ENCODE results near the gene MAEL.

The MAEL gene

DNA sequence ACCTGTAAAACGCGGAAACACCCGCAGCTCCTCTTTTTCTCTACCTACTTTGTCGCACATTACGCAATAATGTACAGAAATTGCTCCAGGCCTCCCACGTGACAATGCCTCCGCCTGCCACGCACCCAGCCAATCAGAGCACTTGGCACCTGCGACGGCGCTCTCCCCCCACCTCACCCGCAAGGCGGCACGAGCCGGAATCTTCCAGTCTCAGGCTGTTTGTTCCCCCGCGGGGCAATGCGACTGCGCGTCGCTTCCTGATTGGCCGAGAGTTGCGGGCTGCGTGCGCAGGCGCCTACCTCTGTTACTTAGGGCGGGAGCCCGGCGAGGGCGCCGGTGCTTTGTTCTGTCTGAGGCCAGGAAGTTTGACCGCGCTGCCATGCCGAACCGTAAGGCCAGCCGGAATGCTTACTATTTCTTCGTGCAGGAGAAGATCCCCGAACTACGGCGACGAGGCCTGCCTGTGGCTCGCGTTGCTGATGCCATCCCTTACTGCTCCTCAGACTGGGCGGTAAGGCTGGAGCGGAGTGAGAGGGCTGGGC, at the start of gene MAEL:
Gene MAEL (plus strand): TSS at position 307 of the 542 bp plus-strand sequence. CDS start 73 bp downstream, at position 380.
- H3K27ac ChIP-seq, result no peak within 1 kb of the TSS
- no peaks in the 10 kb centered on the region for H3K27me3 ChIP-seq
- H3K4me3 ChIP-seq, result no peak within 1 kb of the TSS
- H4K20me1 ChIP-seq, result no peaks in the 10 kb centered on the region
- no peaks in the 10 kb centered on the region for H3K4me1 ChIP-seq
- no peak within 1 kb of the TSS for H3K4me2 ChIP-seq
- H3K9me3 ChIP-seq (replicated peaks in 1 of 11), result peaks cover 4 to 10% (median 8%) of the 10 kb centered on the region in 11 experiments; a peak in 14 of 22 replicates
- H3K36me3 ChIP-seq, result no peaks in the 10 kb centered on the region
- no peak within 1 kb of the TSS for H3K9ac ChIP-seq
- TF ChIP-seq Cebpa-rat (IDR thresholded peaks at IDR 0.05), result peak in 9 of 11 experiments; percentile 53 to 95 (median 66); a peak in 15 of 22 replicates

DNA sequence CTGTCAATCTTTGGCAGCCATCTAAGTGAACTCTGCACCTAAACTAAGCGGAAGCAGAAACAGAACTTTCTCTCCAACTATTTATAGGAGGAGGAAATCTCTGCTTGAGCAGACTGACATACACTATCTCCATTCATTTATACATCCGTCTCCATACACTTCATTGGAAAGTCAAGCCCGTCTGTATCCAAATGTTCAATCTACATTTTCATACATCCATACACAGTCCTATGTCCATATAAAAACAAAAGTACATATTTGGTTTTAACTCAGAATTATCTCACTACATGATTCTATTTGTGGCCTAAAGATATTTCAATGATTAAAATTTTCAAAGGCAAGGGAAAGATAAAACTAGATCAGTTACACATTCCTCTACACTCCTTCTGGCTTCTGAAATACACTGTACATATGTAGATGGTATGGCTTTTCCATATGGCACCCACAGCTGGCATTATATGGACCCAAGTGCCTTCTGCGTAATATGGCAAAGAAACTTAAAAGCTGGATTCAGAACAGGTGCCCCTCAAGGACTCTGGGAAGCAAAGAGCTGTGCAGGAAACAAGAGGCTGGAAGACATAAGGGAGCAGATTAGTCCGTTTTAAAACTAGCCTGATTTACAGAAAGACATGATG, 49.2 kb upstream of the MAEL start:
- peaks cover 6 to 25% (median 16%) of the 10 kb centered on the region in 10 experiments; a peak in 19 of 20 replicates for H3K4me1 ChIP-seq
- no peaks in the 10 kb centered on the region for H3K27me3 ChIP-seq
- no peak overlapping the region for H3K4me3 ChIP-seq
- no peaks in the 10 kb centered on the region for H4K20me1 ChIP-seq
- H3K27ac ChIP-seq, result no peak overlapping the region
- no peak overlapping the region for H3K9ac ChIP-seq
- H3K36me3 ChIP-seq, result no peaks in the 10 kb centered on the region
- peak overlapping the region in 2 of 11 experiments; percentile 29 to 35; a peak in 5 of 22 replicates for H3K4me2 ChIP-seq
- H3K9me3 ChIP-seq (replicated peaks in 1 of 11), result no peaks in the 10 kb centered on the region
- no peak for TF ChIP-seq Cebpa-rat (IDR thresholded peaks at IDR 0.05)

DNA sequence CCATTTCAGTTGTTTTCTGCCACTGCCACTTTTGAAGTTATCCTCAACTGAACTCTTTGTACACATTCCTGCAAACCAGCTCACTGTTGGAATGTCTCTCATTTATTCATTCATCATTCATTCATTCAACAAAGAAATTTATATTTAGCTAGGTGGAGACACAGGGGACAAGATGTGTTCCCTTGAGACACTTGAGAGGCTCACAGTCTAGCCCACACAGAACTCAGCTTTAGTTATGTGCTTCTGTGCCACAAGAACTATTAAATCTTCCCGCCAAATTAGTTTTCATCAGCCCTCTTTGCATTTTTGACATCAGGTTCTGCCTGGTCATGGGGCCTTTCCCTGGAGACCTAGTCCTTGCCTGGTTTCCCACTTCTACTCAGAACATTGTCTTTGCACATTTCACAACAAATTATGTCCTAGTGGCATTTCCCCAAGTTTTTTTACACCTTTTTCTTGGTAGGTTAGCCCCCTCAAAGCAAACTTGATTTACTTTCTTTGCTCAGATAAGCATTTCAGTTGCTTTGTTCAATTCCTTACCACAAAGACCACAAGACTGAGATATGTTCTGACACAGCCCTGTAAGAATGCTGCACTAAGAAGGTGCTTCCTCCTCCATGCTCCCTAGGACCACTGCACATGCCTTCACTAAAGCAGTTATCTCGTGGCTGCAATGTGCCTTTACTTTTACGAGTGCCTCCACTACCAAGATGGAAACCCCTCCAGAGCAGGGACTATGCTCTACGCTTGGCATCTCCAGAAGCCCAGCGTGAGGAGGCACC, 44.7 kb upstream of the MAEL start:
- no peaks in the 10 kb centered on the region for H3K9me3 ChIP-seq (replicated peaks in 1 of 11)
- peaks cover 0 to 19% (median 0%) of the 10 kb centered on the region in 11 experiments; a peak in 4 of 22 replicates for H3K27me3 ChIP-seq
- TF ChIP-seq Cebpa-rat (IDR thresholded peaks at IDR 0.05), result no peak
- no peak overlapping the region for H3K4me3 ChIP-seq
- peaks cover 18 to 56% (median 44%) of the 10 kb centered on the region in 10 experiments; a peak in 19 of 20 replicates for H3K4me1 ChIP-seq
- H4K20me1 ChIP-seq, result no peaks in the 10 kb centered on the region
- no peak overlapping the region for H3K9ac ChIP-seq
- H3K27ac ChIP-seq, result peak overlapping the region in 3 of 11 experiments; percentile 1 to 41 (median 16); a peak in 1 of 22 replicates
- H3K4me2 ChIP-seq, result peak overlapping the region in 10 of 11 experiments; percentile 12 to 78 (median 64); a peak in 18 of 22 replicates
- no peaks in the 10 kb centered on the region for H3K36me3 ChIP-seq

DNA sequence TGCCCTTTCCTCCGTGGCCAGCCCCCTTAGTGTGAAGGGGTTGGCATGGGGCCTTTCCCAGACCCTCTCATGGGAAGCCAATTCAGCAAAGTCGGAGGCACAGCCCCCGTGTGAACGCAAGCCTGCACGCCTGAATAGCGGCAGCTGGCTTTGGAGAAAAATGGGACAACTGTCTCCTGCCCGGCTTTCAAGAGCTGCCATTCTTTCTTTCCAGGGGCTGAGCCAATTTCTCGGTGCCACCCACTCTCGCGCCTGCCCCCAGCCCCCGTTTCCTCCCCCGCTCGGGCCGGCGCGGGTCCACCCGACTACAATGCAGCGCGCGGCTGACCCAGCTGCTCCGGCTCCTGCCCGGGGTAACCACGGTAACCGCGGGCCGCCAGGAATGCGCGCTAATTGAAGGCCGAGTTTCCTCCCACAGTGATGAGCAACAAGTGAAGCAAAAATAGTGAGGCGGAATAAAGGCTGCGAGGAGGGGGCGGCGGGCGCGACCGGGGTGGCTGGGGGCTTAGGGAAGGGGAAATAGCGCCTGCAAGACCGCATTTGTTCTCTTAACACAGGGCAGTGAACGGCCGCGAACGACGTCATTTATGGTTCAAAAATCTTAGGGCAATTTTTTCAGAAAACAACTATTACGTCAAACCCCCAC, 41.6 kb upstream of the MAEL start:
- Histone ChIP-seq H3K4me1 (peaks cover 18 to 46% (median 42%) of the 10 kb centered on the region in 10 experiments; a peak in 19 of 20 replicates), H3K4me3 (peak overlapping the region; percentile 34 to 66 (median 54); a peak in 19 of 20 replicates), H3K9ac (peak overlapping the region in 10 of 11 experiments; percentile 1 to 60 (median 40); a peak in 12 of 22 replicates)

DNA sequence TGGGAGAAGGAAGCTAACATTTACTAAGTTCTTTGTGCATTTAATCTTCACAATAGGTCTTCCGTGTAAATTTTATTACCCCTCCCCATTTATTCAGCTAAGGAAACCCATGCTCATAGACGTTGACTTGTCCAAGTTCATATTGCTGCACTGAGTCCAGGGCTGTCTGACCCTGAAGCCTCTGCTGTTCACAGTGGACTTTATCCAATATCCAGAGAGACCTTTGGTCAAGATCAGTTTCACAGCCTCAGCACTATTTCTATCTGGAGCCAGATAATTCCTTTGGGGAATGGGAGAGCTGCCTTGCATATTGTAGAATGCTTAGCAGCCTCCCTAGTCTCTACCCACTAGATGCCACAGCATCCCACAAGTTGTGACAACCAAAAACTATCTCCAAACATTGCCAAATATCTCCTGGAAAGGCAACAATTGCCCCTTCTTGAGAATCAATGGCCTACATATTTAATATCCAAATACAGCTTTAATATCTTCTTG, 40.2 kb upstream of the MAEL start:
- H3K9ac ChIP-seq, result no peak overlapping the region
- H3K36me3 ChIP-seq, result no peaks in the 10 kb centered on the region
- no peaks in the 10 kb centered on the region for H4K20me1 ChIP-seq
- H3K4me2 ChIP-seq, result peak overlapping the region in 2 of 11 experiments; percentile 71 to 97; a peak in 1 of 22 replicates
- H3K27me3 ChIP-seq, result peaks cover 0 to 19% (median 0%) of the 10 kb centered on the region in 11 experiments; a peak in 4 of 22 replicates
- TF ChIP-seq Cebpa-rat (IDR thresholded peaks at IDR 0.05), result no peak
- no peak overlapping the region for H3K4me3 ChIP-seq
- H3K9me3 ChIP-seq (replicated peaks in 1 of 11), result no peaks in the 10 kb centered on the region
- H3K27ac ChIP-seq, result no peak overlapping the region
- H3K4me1 ChIP-seq, result peaks cover 18 to 43% (median 39%) of the 10 kb centered on the region in 10 experiments; a peak in 19 of 20 replicates

More for the DNA sequence above, 41.6 kb upstream of the MAEL start:
- Histone ChIP-seq H3K36me3 (no peaks in the 10 kb centered on the region), H3K4me2 (peak overlapping the region; percentile 71 to 97 (median 94)), H3K9me3 (replicated peaks in 1 of 11) (no peaks in the 10 kb centered on the region), H4K20me1 (no peaks in the 10 kb centered on the region), H3K27me3 (peaks cover 0 to 19% (median 0%) of the 10 kb centered on the region in 11 experiments; a peak in 4 of 22 replicates), H3K27ac (0 out of 22 replicates have a peak overlapping the region, but pooled peaks of 1 of the 11 experiments have one; percentile 26)
- no peak for TF ChIP-seq Cebpa-rat (IDR thresholded peaks at IDR 0.05)

DNA sequence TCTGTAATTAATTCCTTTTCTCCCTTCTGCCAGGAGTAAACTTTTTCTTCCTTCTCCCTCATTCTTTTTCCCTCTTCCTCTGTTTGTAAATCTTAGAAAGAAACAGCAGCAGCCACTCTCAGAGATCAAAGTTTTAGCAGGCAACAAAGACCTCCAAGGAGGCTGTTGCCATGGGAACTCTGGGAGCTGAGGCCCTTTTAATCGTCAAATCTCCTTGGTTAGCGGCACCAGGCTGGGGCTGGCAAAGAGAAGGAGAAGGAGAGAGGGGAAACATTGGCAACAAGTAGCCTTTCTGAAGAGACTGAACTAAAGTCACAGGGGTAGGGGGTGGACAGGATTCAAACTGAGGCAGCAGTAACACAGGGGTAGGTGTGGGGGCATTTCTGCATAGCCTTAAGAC, 38.9 kb upstream of the MAEL start:
- peaks cover 11 to 31% (median 26%) of the 10 kb centered on the region in 10 experiments; a peak in 18 of 20 replicates for H3K4me1 ChIP-seq
- H3K4me2 ChIP-seq, result no peak overlapping the region
- H3K27ac ChIP-seq, result no peak overlapping the region
- H3K36me3 ChIP-seq, result no peaks in the 10 kb centered on the region
- peaks cover 0 to 19% (median 0%) of the 10 kb centered on the region in 11 experiments; a peak in 4 of 22 replicates for H3K27me3 ChIP-seq
- no peak overlapping the region for H3K4me3 ChIP-seq
- TF ChIP-seq Cebpa-rat (IDR thresholded peaks at IDR 0.05), result no peak
- H3K9ac ChIP-seq, result no peak overlapping the region
- H4K20me1 ChIP-seq, result no peaks in the 10 kb centered on the region
- H3K9me3 ChIP-seq (replicated peaks in 1 of 11), result no peaks in the 10 kb centered on the region

DNA sequence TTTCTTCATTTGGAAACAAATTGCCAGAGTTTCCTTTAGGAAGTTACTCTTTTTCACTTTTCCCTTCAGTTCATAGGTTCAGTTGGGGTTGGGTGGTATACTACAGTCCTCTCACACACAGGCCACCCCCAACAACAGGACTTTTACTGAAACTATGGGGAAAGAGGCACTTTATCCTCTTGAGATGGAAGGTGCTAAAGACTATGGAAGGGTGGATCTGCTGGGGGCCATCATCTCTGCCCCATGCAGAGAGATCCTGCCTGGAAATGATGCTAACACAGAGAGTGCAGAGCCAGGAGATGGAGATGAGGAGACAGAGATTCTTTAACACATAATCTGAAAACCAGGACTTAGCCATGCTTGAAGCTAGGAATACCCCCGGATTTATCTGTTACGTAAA, 38.0 kb upstream of the MAEL start:
- peaks cover 11 to 22% (median 17%) of the 10 kb centered on the region in 10 experiments; a peak in 18 of 20 replicates for H3K4me1 ChIP-seq
- H3K9ac ChIP-seq, result no peak overlapping the region

More for the DNA sequence above, 38.0 kb upstream of the MAEL start:
- H3K36me3 ChIP-seq, result no peaks in the 10 kb centered on the region
- peaks cover 0 to 19% (median 0%) of the 10 kb centered on the region in 11 experiments; a peak in 4 of 22 replicates for H3K27me3 ChIP-seq
- TF ChIP-seq Cebpa-rat (IDR thresholded peaks at IDR 0.05), result no peak
- no peak overlapping the region for H3K4me3 ChIP-seq
- no peak overlapping the region for H3K27ac ChIP-seq
- no peaks in the 10 kb centered on the region for H4K20me1 ChIP-seq
- H3K4me2 ChIP-seq, result no peak overlapping the region
- no peaks in the 10 kb centered on the region for H3K9me3 ChIP-seq (replicated peaks in 1 of 11)

All from BLaER1 treated with 17β-estradiol and CSF1 and Interleukin-3, amounts not matched to agents 10 nM and 100 nM (cell line).